ENCODE measurements around the gene SPATA20. TPM values are rescaled to one million over a fixed set of nuclear protein-coding genes. Genes with fewer than 3 reads are reported as not detected.

Gene SPATA20
- total RNA-seq, 1 donor from 2014 or later: 71.7 TPM

GRCh38 chr17:50593321-50593720 lies 46.3 kb downstream of the SPATA20 start:
- no peaks in the 10 kb centered on the region for H3K27me3 Mint-ChIP-seq (ENCODE audit: low read depth)
- H3K4me1 Mint-ChIP-seq: peaks cover 27% of the 10 kb centered on the region
- H3K4me3 Mint-ChIP-seq: no peak overlapping the region
- H3K36me3 Mint-ChIP-seq: peaks cover 2% of the 10 kb centered on the region
- DNase-seq (ENCODE audit: low spot score in 2 of 2, unreplicated experiment in 2 of 2): no peak
- no peak overlapping the region for H3K27ac Mint-ChIP-seq
- no peaks in the 10 kb centered on the region for H3K9me3 Mint-ChIP-seq
- TF ChIP-seq CTCF (IDR thresholded peaks at IDR 0.05; ENCODE audit: unreplicated experiment): no peak

- DNase-seq (ENCODE audit: low spot score in 2 of 2, unreplicated experiment in 2 of 2): no peak
- Mint-ChIP-seq H3K9me3 (no peaks in the 10 kb centered on the region), H3K27me3 (ENCODE audit: low read depth) (no peaks in the 10 kb centered on the region), H3K36me3 (peaks cover 2% of the 10 kb centered on the region), H3K4me1 (peaks cover 18% of the 10 kb centered on the region), H3K4me3 (no peak overlapping the region), H3K27ac (no peak overlapping the region)
- TF ChIP-seq CTCF (IDR thresholded peaks at IDR 0.05; ENCODE audit: unreplicated experiment): no peak
Observed at GRCh38 chr17:50594128-50594823, 47.3 kb downstream of the SPATA20 start.

- TF ChIP-seq CTCF (IDR thresholded peaks at IDR 0.05; ENCODE audit: unreplicated experiment): no peak
- no peak overlapping the region for H3K4me3 Mint-ChIP-seq
- no peaks in the 10 kb centered on the region for H3K9me3 Mint-ChIP-seq
- H3K36me3 Mint-ChIP-seq: peaks cover 2% of the 10 kb centered on the region
- DNase-seq (ENCODE audit: low spot score in 2 of 2, unreplicated experiment in 2 of 2): no peak
- H3K27me3 Mint-ChIP-seq (ENCODE audit: low read depth): no peaks in the 10 kb centered on the region
- no peak overlapping the region for H3K27ac Mint-ChIP-seq
- H3K4me1 Mint-ChIP-seq: peaks cover 12% of the 10 kb centered on the region
Observed at GRCh38 chr17:50594892-50595291, 47.9 kb downstream of the SPATA20 start.

GRCh38 chr17:50596191-50597037 lies 49.4 kb downstream of the SPATA20 start:
- Mint-ChIP-seq H3K4me1 (peaks cover 11% of the 10 kb centered on the region), H3K36me3 (peaks cover 2% of the 10 kb centered on the region), H3K9me3 (no peaks in the 10 kb centered on the region), H3K4me3 (no peak overlapping the region), H3K27ac (no peak overlapping the region), H3K27me3 (ENCODE audit: low read depth) (no peaks in the 10 kb centered on the region)
- no peak for DNase-seq (ENCODE audit: low spot score in 2 of 2, unreplicated experiment in 2 of 2)
- TF ChIP-seq CTCF (IDR thresholded peaks at IDR 0.05; ENCODE audit: unreplicated experiment): peak; percentile 61

GRCh38 chr17:50598487-50598886 lies 51.5 kb downstream of the SPATA20 start:
- Mint-ChIP-seq H3K4me3 (no peak overlapping the region), H3K9me3 (no peaks in the 10 kb centered on the region), H3K4me1 (peaks cover 19% of the 10 kb centered on the region), H3K27me3 (ENCODE audit: low read depth) (no peaks in the 10 kb centered on the region), H3K36me3 (peaks cover 2% of the 10 kb centered on the region), H3K27ac (no peak overlapping the region)
- TF ChIP-seq CTCF (IDR thresholded peaks at IDR 0.05; ENCODE audit: unreplicated experiment): no peak
- DNase-seq (ENCODE audit: low spot score in 2 of 2, unreplicated experiment in 2 of 2): no peak

Data from mesothelial cell of epicardium (in vitro differentiated cells).